GM19239 (cell line): ENCODE measurements around the gene LITAFD.
A peak's percentile ranks its signal among the peaks of the same experiment; 100 is the strongest.

Source experiments
- DNase-seq: peaks from one replicate; pipeline ENCODE4 v3.0.0; 2011; ENCODE audit warnings: low spot score; ENCODE audit not compliant: insufficient read length
- FAIRE-seq: peaks from 2 replicates; lab custom pipeline; 2011; peaks lifted over from hg19 to GRCh38; lab: Jason Lieb, UNC

Gene LITAFD

DNA sequence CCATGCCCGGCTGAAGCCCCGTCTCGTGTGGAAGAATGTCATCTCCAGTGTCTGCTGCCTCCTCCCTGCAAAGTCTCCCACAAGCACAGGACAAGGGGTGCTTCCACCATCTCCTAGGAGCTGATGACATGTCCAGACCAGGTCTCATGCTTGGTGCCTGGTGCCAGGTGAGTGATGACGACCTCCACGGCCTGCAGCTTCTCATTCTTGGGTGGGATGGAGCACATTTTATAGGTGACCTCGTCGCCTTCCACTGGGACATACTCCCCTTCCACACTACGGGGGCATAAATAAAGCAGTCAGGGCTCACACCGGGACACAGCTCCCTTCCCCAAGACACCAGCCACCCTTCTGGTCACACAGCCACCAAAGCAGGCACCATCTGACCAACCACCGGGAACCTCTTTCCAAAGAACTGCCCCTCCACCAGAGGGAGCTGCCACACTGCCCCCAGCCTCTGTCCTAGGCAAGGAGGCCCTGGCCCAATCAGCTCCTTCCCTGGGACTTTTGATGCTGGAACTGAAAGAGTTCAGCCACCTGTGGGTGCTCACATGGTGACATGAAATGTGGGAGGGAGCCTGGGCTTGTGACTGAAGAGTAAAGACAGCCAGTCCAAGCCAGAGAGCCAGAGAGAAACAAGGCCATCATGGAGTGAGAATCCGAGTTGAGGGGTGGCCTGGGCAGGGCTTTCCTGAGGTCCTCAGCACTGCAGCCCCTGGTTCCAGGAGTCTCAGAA is 26.9 kb upstream of the LITAFD start:
- FAIRE-seq (no peak), DNase-seq (no peak)

DNA sequence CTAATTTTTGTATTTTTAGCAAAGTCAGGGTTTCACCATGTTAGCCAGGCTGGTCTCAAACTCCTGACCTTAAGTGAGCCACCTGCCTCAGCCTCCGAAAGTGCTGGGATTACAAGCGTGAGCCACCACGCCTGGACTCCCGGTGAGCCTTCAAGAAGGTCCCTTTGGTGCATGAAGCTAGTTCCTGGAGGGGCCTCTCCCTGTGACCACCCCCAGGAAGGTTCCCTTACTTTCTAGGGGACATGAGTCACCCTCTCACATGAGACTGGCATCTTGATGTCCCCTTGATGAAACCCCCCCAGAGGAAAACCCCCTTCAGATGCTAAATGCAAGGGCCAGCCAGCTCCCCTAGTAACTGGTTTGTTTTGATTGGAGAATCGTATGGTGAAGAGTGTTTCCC is 26.2 kb upstream of the LITAFD start:
- DNase-seq (no peak), FAIRE-seq (no peak)

DNA sequence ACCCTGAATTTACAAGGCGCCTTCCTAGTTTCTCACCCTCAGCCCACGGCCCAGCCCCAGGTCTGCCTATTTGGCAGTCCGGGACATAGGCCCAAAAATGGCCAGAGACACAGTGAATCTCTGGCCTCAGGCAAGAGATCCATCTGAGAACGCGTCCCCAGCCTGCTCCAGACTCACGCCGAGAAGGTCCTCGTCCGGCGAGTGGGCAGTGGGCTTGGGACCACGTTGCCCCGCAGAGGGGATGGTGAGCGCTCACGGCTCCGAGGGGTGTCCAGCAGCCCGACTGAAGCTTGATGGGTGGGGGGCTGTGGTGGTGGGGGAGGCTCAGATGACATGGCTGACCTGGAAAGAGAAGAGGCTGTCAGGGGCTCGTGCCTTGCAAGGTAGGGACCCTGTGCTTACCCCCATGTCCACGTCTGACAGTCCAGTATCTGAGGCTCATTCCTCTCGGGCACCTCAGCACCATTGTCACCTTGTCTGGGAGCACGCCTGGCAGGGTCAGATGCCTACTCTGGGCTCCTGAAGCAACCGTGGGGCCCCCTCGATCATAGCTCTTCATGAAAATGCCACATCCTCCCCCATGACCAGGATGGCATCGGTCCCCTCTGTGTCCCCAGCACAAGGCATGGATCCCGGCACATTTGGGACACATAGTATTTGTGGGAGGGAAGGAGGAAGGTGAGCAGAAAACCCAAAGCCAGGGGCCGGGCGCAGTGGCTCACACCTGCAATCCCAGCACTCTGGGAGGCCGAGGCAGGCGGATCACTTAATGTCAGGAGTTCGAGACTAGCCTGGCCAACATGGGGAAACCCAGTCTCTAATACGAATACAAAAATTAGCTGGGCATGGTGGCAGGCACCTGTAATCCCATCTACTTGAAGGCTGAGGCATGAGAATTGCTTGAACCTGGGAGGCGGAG is 22.9 kb upstream of the LITAFD start:
- DNase-seq = no peak
- FAIRE-seq = no peak

DNA sequence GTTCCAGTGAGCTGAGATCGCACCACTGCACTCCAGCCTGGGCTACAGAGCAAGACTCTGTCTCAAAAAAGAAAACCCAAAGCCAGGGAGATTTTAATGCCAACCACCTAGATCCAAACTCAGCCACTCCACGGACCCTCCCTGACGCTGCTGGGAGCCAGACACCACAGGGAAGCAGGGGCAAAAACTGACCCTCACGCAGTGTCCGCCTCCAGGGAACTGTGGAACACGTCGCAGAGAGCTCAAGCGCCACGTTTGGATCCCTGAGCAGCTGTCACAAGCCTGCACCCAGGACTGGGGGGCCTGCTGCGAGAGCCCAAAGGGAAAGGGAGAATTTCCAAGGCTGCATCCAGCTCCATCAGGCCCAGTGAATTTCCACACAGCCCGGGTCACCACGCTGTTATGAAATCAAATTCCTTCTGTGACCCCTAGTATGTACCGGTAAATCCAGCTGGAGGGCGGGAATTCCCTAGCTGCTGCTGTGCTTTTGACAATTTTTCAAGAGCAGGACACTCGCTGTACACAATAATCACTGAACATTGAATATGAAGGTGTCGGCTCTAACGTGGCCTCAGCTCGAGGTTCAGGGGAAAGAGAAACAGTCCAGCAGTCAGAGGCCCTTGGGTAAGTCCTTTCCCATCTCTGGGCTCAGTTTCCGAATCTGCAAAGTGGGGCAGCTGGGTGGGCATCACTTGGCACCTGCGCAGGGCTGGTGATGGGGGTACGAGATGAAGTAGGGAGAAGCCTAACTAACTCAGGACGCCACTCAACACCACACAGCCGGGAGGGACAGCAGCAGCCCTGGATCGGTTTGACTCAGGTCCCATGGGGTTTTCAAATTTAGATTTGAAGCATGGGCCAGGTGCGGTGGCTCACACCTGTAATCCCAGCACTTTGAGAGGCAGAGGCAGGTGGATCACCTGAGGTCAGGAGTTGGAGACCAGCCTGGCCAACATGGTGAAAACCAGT is 22.0 kb upstream of the LITAFD start:
- FAIRE-seq = no peak

DNA sequence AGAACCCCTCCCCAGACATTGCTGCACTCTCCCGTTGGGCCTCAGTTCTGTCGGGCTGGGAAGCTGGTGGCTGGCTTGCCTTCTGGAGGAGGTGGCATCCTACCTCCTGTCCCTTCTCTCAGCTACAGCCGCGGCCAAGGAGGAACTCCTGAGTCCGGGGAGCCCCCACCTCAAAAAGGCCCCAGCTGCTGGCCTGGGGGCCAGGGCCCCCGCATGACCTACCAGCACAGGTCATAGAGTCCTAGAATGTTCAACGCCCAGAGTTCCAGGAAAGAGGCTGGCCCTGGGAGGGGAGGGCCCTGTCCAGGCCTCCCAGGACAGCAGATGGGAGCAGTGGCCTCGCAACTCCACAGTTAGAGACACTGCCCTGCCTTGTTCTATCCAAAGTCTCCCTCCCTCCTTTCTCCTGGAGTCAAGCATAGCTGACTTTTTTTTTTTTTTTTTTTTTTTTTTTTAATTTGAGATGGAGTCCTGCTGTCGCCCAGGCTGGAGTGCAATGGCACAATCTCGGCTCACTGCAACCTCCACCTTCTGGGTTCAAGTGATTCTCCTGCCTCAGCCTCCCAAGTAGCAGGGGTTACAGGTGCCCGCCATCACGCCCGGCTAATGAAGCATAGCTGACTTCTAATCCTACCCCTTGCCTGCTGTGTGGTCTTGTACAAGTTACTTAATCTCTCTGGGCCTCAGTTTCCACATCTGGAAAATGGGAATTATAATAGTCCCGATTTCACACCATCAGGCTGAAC is 20.4 kb upstream of the LITAFD start:
- DNase-seq = no peak
- FAIRE-seq = no peak

More for the DNA sequence above, 22.0 kb upstream of the LITAFD start:
- no peak for DNase-seq

DNA sequence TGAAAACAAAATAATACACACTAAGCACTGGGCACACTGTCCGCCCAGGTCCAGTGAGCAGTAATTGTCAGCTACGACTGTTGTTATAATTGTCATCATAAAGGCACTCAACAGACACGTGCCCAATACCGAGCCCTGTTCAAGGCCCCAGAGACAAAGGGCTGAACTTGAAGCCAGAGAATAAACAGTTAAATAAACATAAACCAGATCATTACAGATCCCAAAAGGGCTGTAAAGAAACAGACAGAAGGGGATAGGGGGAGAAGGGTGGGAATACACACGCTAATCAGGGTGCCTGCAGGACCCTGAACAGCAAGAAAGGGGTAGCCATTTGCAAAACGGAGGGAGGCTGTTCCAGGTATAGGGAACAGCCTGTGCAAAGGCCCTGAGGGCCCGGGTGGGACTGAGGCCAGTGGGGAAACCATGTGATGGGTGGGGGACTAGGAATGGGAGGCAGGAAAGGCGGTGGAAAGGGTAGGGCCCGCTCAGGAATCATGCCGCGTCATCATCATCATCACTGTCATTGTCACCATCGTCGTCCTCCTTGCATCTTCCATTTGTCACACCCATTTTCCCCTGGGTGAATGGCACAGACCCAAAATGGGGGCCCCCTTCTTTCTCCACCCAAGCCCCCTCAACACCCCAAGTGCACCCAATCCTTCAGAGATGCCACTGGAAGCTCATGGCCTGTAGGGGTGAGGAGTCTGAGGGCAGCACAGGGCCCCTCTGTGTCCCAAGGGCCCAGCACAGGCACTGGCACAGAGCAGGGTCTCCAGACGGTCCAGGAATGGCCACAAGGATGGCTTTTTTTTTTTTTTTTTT is 19.6 kb upstream of the LITAFD start:
- DNase-seq = no peak
- no peak for FAIRE-seq

DNA sequence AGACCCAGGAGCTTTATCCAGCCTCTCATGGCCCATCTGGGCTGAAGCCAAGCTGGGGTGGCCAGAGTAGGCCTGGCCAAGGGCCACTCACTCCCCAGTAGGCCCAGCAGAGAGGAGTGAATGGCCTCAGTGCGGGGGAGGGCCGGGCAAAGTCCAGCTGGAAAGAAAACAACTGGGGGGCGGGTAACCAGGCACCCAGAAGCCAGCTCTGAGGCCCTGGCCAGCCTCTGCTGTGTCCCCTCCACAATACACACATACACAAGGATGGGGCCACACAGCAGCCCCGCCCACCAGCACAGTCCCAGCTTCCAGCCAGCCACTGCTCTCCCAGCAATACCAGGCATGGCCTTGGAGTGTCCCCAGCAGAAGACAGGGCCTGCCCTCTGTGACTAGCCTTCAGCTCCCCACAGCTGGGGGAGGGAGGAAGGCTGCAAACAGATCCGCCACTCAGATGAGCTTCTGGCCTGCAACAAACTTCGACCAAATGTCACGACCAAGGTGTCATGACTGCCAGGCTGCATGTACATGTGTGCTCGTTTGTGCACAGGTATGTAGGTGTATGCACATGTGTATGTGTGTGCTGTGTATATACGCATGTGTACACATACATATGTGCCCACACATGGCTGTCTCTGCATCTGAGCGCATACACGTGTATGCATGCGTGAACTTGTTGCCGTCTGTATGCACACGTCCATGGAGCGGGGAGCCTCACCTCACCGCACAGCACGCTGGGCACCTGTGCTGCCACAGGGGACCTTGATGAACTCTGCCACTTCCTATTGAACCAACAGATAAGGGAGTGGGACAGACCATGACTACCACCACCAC is 18.3 kb upstream of the LITAFD start:
- no peak for DNase-seq
- FAIRE-seq = no peak

DNA sequence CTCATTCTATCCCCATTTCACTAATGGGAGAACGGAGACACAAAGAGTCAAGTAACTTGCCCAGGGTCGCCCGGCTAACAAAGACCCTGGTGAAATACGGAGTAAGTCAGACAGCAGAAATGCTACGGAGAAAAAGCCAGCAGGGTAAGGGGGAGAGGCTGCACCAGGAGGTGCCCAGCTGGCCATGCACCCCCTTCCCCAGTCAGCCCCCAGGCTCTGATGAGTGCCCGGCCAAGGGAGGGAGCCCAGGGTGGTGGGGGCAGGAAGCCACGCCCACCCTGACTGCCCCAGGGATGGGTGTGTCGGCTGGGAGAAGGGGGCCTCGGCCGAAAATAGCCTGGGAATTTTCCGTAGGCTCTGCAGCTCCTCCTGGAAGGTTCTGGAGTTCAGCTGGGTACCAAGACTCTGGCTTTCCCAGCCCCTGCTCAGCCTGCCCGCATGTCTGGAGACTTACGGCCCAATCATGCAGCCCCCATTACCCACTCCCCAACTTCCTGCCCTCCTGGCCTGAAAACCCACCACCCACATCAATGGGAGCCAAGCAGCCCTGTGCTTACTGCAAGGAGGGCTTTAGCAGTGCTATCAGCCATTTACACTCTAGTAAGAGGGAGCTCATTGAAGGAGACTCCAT is 17.6 kb upstream of the LITAFD start:
- no peak for FAIRE-seq

DNA sequence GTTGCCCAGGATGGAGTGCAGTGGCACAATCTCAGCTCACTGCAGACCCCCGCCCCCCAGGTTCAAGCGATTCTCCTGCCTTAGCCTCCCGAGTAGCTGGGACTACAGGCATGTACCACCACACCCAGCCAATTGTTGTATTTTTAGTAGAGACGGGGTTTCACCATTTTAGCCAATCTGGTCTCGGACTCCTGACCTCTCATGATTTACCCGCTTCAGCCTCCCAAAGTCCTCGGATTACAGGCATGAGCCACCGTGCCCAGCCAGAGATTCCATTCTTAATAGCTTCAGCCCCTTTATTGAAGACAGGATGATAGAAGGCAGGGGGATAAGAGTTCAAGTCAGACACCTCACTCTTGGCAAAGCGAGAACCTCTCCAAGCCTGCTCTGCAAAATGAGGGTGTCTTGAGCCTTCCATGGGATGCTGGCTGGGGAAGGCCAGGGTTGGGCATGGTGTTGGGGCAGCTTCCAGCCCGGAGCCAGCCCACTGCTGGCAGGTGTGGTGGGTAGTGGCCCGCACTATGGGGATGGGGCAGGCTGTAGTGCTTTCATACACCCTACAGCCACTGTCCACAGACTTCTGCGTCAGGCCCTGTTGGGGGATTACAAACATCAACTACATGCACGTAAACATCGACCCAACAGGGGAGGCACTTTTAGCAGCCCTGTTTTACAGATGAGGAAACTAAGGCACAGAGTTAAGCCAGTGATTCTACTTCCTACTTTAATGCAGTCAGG is 16.8 kb upstream of the LITAFD start:
- DNase-seq (no peak), FAIRE-seq (no peak)

More for the DNA sequence above, 17.6 kb upstream of the LITAFD start:
- DNase-seq = no peak

DNA sequence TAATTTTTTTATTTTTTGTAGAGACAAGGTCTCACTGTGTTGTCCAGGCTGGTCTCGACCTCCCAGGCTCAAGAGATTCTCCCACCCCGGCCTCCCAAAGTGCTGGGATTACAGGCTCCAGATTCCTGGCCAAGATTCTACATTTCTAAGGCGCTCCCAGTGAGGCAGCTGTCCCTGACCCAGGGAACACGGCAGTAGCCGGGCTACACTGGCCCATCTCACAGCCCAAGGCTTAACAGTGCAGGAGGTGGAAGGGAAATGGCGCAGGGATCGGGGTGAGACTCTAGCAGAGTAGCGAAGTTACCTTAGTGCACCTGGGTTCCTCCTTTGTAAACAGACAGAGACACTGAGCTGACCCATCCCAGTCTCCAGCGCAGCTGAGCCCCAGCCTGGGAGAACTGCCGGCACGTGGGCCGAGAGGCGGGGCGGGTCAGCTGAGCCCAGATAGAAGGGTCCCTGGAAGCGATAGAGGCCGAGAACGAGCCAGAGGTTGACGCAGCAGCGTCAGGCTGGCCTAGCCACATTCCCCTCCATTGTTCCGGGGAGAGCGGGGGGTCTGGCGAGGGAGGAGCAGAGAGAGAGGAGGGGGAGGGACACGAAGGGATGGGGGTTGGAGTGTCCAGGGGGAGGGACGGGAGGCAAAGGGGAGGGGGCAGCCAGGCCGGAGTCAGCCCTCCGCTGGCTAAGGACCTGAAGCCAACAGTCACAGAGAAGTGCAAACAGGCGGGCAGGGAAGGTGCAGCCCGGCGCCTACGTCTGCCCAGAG is 15.8 kb upstream of the LITAFD start:
- DNase-seq (no peak), FAIRE-seq (no peak)

DNA sequence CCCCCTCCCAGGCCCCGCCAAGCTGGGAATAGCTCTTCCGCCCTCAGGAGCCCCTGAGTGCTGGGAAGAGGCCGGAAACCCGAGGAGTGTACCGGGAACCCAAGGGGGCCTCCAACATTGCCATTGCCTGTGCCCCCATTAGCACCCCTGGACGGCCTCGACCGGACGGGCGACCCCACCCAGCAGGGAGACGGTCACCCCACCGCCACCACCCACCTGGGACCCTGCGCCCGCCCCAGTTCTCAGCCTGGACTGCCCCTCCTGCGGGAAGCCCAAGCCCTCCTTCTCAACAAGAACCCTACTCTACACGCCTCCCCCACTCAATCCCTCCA is 15.3 kb upstream of the LITAFD start:
- FAIRE-seq (no peak), DNase-seq (no peak)

DNA sequence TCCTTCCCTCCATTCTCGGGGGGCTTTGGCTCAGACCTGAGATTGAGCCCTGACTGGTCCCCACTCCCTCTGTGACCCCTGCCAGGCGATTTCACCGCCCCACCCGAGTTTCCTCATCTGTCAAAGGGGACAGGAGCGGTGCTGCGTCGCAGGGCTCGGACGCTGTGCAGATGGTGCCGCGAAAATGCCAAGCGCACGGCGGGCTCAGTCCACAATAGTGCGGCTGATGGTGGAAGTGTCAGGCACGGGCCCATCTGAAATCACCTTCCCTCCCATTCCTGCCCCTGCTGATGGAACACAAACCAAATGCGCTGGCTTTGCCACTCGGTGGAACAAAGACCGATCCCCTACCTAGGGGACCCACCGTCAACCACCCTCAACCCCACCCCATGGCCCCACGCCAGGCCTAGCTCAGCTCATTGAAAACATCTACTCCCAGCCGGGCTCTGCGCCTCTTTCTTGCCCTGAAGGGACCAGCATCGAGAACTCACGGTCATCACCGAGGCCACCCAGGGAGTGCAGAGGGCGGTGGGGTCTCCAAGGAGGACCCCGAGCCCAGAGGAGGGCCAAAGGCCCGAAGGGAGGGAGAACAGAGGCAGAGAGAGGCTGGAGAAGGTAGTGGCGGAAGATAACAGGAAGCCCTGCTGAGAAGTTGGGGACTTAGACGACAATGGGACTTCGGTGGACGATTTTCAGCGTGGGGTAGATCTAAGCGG is 14.8 kb upstream of the LITAFD start:
- no peak for FAIRE-seq
- no peak for DNase-seq

DNA sequence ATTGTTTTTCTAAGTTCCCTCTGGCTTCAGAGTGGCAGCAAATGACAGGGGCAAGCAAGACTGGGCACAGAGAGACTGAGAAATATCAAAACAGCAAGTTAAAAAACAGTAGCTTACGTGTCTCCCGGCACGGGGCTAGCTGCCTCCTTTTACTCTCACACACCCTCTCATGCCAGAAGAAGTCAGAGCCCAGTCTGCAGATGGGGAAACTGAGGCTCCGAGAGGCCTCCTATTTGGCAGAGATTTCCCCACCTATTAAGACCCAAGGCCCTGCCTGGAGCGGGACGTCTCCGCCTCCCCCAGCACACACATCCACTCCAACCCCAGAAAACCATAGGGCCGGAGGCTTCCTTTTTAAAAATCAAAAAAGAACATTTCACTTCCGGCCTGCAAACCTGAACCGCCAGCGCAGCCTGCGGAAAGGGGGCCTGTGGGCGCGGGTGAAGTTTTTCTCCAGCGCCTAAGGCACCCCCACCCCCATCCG is 14.2 kb upstream of the LITAFD start:
- no peak for FAIRE-seq
- DNase-seq = no peak

DNA sequence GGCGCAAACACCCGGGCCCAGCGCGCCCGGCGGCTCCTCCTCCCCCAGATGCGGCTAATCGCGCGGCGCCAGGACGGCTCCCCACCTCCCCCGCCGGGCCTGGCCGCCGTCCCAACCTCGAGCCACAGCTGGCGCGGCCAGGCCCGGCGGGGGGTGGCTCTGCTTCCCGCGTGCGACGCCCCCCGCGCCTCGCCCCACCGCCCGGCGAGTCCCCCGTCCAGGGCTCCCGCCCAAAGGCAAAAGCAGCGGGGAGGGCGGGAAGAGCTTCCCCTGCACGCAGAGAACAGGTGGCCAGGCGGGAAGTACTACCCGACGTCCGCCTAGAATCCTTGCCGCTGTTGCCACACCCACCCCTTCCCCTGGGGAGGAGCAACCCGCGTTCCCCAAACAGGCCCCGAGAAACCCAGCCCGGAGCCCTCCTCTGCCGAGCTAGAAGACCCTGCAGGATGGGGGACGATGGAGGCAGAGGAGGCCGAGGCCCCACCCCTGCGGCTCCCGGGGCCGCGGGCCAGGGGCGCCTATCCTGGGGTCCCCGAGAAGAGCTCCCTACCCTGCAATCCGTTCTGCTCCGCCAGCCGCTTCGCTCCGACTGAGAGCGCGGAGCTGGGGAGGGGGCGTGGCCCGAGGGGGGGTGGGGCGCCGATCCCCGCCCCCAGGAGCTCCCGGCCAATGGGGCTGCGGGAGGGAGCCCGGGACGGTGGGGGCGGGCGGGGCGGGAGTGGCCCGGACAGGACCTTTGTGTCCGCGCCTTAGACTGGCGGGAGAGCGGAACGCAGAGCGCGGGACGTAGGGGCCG is 13.5 kb upstream of the LITAFD start, which contains the start of gene CARHSP1:
CARHSP1 (minus strand) TSS at position 591 of the 796 bp plus-strand sequence. CDS start 9,678 bp downstream, outside the sequence.
- FAIRE-seq = peak; percentile 58
- DNase-seq = peak; percentile 91
